Measurements from ENCODE around the gene SLC25A26.
A peak's percentile ranks its signal among the peaks of the same experiment; 100 is the strongest.

- TF ChIP-seq CTCF (IDR thresholded peaks at IDR 0.05 in 2 of 3, conservative IDR thresholded peaks at IDR 0.05 in 1 of 3; ENCODE audit: borderline replicate concordance in 1 of 3, insufficient read depth in 1 of 3, low read depth in 2 of 3, low read length in 2 of 3) (peak; percentile 25 to 65 (median 58); a peak in 4 of 6 replicates), POLR2A (IDR thresholded peaks at IDR 0.05; ENCODE audit: borderline replicate concordance, extremely low read depth, insufficient read depth, insufficient read length) (no peak), MAX (IDR thresholded peaks at IDR 0.05) (no peak), SP1 (IDR thresholded peaks at IDR 0.05; ENCODE audit: low read depth) (no peak), SIN3A (IDR thresholded peaks at IDR 0.05; ENCODE audit: low read depth) (no peak), REST (IDR thresholded peaks at IDR 0.05; ENCODE audit: low read depth) (no peak), POLR2AphosphoS5 (IDR thresholded peaks at IDR 0.05; ENCODE audit: low read depth, low read length) (no peak), ELF1 (IDR thresholded peaks at IDR 0.05; ENCODE audit: borderline replicate concordance, low read depth) (no peak), SRF (IDR thresholded peaks at IDR 0.05; ENCODE audit: low read depth) (no peak), ATF3 (IDR thresholded peaks at IDR 0.05) (no peak), YY1 (IDR thresholded peaks at IDR 0.05; ENCODE audit: extremely low read depth, insufficient replicate concordance, low read depth, low read length) (no peak)
Observed at GRCh38 chr3:66196633-66197032, 24.2 kb upstream of the SLC25A26 start.

Data from HCT116 (cell line).